Measurements from ENCODE around the gene C1QTNF12.

- TF ChIP-seq, protein P1, sequence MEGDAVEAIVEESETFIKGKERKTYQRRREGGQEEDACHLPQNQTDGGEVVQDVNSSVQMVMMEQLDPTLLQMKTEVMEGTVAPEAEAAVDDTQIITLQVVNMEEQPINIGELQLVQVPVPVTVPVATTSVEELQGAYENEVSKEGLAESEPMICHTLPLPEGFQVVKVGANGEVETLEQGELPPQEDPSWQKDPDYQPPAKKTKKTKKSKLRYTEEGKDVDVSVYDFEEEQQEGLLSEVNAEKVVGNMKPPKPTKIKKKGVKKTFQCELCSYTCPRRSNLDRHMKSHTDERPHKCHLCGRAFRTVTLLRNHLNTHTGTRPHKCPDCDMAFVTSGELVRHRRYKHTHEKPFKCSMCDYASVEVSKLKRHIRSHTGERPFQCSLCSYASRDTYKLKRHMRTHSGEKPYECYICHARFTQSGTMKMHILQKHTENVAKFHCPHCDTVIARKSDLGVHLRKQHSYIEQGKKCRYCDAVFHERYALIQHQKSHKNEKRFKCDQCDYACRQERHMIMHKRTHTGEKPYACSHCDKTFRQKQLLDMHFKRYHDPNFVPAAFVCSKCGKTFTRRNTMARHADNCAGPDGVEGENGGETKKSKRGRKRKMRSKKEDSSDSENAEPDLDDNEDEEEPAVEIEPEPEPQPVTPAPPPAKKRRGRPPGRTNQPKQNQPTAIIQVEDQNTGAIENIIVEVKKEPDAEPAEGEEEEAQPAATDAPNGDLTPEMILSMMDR (IDR thresholded peaks at IDR 0.05; ENCODE audit: poor library complexity, severe bottlenecking), result no peak
- no peak for TF ChIP-seq EZH2 (IDR thresholded peaks at IDR 0.05; ENCODE audit: borderline replicate concordance, insufficient read depth, low read length, poor library complexity, severe bottlenecking)
Measured at GRCh38 chr1:1221887-1222574, 24.5 kb downstream of the C1QTNF12 start.

All from neural cell (in vitro differentiated cells).